AG09319 (cell line): ENCODE results near the gene SIM2.
"Not testable (repeated sequence)": the region's sequence is repeated elsewhere in the genome, so short reads cannot be mapped to it uniquely, and the experiment has no call there.

ENCODE experiments used
- DNase-seq: peaks from one replicate; pipeline ENCODE4 v3.0.0-alpha.2; 2010; ENCODE audit warnings: low read depth; ENCODE audit errors: extremely low read depth
- CTCF ChIP-seq: IDR thresholded peaks from 2 replicates; pipeline ENCODE4 v1.5.1; 2011; ENCODE audit warnings: low read depth, mild to moderate bottlenecking, inconsistent platforms, low read length, moderate library complexity

The SIM2 gene

GRCh38 chr21:36698981-36699545 is at the start of gene SIM2:
Gene SIM2 (plus strand): TSS chr21:36699115. CDS start chr21:36699747, 632 bp downstream.
- DNase-seq: no peak
- no peak for TF ChIP-seq CTCF

GRCh38 chr21:36654324-36654723 is 44.6 kb upstream of the SIM2 start:
- no peak for TF ChIP-seq CTCF
- DNase-seq: no peak

GRCh38 chr21:36654796-36655325 is 44.1 kb upstream of the SIM2 start:
- TF ChIP-seq CTCF: no peak
- DNase-seq: no peak

GRCh38 chr21:36656138-36656537 is 42.8 kb upstream of the SIM2 start:
- no peak for DNase-seq

GRCh38 chr21:36657290-36657689 is 41.6 kb upstream of the SIM2 start:
- DNase-seq: not testable (repeated sequence)

More at GRCh38 chr21:36656138-36656537, 42.8 kb upstream of the SIM2 start:
- no peak for TF ChIP-seq CTCF

- DNase-seq: no peak
- no peak for TF ChIP-seq CTCF
These were observed 40.9 kb upstream of the SIM2 start for GRCh38 chr21:36657999-36658398.

- no peak for TF ChIP-seq CTCF
- DNase-seq: no peak
These were observed 40.0 kb upstream of the SIM2 start for GRCh38 chr21:36658926-36659325.
